Measurements from ENCODE around the gene POU4F1.

POU4F1 gene

DNA sequence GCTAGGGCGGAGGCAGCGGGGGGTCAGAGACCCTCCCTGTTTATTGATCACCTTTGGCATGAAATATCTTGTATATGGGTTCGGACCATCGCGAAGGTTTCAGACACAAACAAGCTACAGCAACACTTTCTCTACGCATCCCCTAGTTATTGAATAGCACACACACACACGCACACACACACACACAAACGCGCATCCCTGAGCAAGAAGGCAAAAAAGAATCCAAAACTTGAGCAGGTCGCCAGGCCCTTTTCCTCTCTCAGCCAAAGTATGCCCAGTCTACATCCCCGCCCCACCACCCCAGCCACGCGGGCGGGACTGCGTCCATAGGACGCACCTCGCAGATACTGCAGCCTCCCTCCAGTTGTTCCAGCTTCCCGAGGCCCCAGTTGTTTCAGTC, 16.0 kb downstream of the POU4F1 start:
- Histone ChIP-seq H3F3A (ENCODE audit: control insufficient read depth, insufficient read depth) (no peaks in the 10 kb centered on the region), H3K4me1 (ENCODE audit: control insufficient read depth, low read length) (no peaks in the 10 kb centered on the region), H3K4me2 (ENCODE audit: low read length) (no peak overlapping the region), H4K20me1 (ENCODE audit: control insufficient read depth, insufficient read depth, low read depth, low read length) (no peaks in the 10 kb centered on the region), H3K9me3 (ENCODE audit: control insufficient read depth, insufficient read depth, low read length) (no peaks in the 10 kb centered on the region), H3K9me2 (replicated peaks; ENCODE audit: control insufficient read depth, low read length) (no peaks in the 10 kb centered on the region), H3K27ac (ENCODE audit: low read depth, low read length) (no peak overlapping the region), H3K27me3 (ENCODE audit: control insufficient read depth, low read length) (no peaks in the 10 kb centered on the region), H3K36me3 (ENCODE audit: control insufficient read depth, low read length) (no peaks in the 10 kb centered on the region), H3K4me3 (ENCODE audit: low read length) (no peak overlapping the region), H3K79me2 (ENCODE audit: control insufficient read depth, low read length) (no peaks in the 10 kb centered on the region)
- TF ChIP-seq, protein P1, sequence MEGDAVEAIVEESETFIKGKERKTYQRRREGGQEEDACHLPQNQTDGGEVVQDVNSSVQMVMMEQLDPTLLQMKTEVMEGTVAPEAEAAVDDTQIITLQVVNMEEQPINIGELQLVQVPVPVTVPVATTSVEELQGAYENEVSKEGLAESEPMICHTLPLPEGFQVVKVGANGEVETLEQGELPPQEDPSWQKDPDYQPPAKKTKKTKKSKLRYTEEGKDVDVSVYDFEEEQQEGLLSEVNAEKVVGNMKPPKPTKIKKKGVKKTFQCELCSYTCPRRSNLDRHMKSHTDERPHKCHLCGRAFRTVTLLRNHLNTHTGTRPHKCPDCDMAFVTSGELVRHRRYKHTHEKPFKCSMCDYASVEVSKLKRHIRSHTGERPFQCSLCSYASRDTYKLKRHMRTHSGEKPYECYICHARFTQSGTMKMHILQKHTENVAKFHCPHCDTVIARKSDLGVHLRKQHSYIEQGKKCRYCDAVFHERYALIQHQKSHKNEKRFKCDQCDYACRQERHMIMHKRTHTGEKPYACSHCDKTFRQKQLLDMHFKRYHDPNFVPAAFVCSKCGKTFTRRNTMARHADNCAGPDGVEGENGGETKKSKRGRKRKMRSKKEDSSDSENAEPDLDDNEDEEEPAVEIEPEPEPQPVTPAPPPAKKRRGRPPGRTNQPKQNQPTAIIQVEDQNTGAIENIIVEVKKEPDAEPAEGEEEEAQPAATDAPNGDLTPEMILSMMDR (IDR thresholded peaks at IDR 0.05; ENCODE audit: low read depth, low read length, poor library complexity, severe bottlenecking): no peak
- no peak for TF ChIP-seq EZH2phosphoT487 (IDR thresholded peaks at IDR 0.05; ENCODE audit: borderline replicate concordance, low read length)

DNA sequence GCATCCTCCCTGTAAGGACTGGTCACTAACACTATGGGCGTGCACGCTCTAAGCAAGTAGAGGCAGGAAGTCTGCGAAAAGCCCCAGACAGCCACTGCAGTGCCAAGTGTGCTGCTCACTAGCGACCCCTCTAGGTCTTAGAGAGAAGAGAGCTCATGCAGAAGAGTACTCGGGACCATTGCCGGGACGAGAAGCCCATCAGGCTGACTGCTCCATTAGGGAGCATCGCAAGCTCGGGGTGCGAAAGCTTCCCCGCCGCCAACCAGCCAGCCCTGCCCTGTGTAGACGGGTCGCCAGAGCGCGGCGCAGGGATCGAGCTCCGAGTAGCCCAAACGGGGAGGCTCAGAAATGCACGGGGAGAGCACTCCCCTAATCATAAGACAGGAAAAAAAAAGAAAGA, 16.6 kb downstream of the POU4F1 start:
- Histone ChIP-seq H3K4me3 (ENCODE audit: low read length) (no peak overlapping the region), H3K4me2 (ENCODE audit: low read length) (no peak overlapping the region), H3K4me1 (ENCODE audit: control insufficient read depth, low read length) (no peaks in the 10 kb centered on the region), H3K27ac (ENCODE audit: low read depth, low read length) (no peak overlapping the region), H4K20me1 (ENCODE audit: control insufficient read depth, insufficient read depth, low read depth, low read length) (no peaks in the 10 kb centered on the region), H3F3A (ENCODE audit: control insufficient read depth, insufficient read depth) (no peaks in the 10 kb centered on the region), H3K9me2 (replicated peaks; ENCODE audit: control insufficient read depth, low read length) (no peaks in the 10 kb centered on the region), H3K9me3 (ENCODE audit: control insufficient read depth, insufficient read depth, low read length) (no peaks in the 10 kb centered on the region), H3K27me3 (ENCODE audit: control insufficient read depth, low read length) (no peaks in the 10 kb centered on the region), H3K36me3 (ENCODE audit: control insufficient read depth, low read length) (no peaks in the 10 kb centered on the region), H3K79me2 (ENCODE audit: control insufficient read depth, low read length) (no peaks in the 10 kb centered on the region)
- TF ChIP-seq, protein P1 (IDR thresholded peaks at IDR 0.05; ENCODE audit: low read depth, low read length, poor library complexity, severe bottlenecking): peak; percentile 21
- no peak for TF ChIP-seq EZH2phosphoT487 (IDR thresholded peaks at IDR 0.05; ENCODE audit: borderline replicate concordance, low read length)

DNA sequence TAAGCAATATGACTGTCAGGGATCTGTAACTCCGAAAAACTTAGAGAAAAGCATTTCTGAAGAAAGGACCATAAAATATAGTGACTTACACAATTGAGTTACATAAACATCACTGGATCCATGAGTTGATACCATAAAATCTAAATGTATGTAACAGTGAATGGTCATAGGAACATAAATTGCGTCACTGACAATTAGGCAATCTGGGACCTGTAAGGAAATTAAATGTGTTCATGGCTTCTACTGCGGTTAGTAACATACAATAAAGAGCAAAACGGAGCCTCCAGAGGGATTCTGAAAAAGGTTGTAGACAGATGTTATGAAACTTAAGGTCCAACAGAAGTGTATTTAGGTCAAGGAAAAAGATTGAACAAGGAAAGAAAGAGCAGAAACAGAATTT, 27.1 kb downstream of the POU4F1 start:
- TF ChIP-seq EZH2phosphoT487 (IDR thresholded peaks at IDR 0.05; ENCODE audit: borderline replicate concordance, low read length): no peak
- TF ChIP-seq, protein P1 (IDR thresholded peaks at IDR 0.05; ENCODE audit: low read depth, low read length, poor library complexity, severe bottlenecking): no peak

DNA sequence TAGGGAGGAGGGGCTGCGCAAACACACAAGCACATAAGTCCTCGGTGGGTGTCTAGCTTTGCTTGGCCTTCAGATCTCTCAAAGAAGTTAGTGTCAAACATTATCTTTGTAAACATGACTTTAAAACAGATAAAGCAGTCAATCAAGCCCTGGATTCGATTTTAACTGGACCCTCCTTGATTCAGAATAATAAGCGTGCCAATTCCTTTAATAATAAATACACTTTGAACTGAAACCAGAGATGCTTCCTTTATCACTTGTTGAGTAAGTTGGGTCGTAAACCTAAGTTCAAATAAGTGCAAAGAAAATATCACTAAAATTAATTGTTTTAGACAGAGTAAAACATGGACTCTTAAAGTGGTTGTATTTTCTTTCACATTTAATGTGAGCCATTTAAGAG, 30.9 kb downstream of the POU4F1 start:
- Histone ChIP-seq H3K79me2 (ENCODE audit: control insufficient read depth, low read length) (no peaks in the 10 kb centered on the region), H4K20me1 (ENCODE audit: control insufficient read depth, insufficient read depth, low read depth, low read length) (no peaks in the 10 kb centered on the region), H3K9me2 (replicated peaks; ENCODE audit: control insufficient read depth, low read length) (no peaks in the 10 kb centered on the region), H3F3A (ENCODE audit: control insufficient read depth, insufficient read depth) (no peaks in the 10 kb centered on the region), H3K27me3 (ENCODE audit: control insufficient read depth, low read length) (no peaks in the 10 kb centered on the region), H3K27ac (ENCODE audit: low read depth, low read length) (no peak overlapping the region), H3K4me3 (ENCODE audit: low read length) (no peak overlapping the region), H3K4me1 (ENCODE audit: control insufficient read depth, low read length) (no peaks in the 10 kb centered on the region), H3K9me3 (ENCODE audit: control insufficient read depth, insufficient read depth, low read length) (no peaks in the 10 kb centered on the region), H3K4me2 (ENCODE audit: low read length) (no peak overlapping the region), H3K36me3 (ENCODE audit: control insufficient read depth, low read length) (no peaks in the 10 kb centered on the region)
- no peak for TF ChIP-seq EZH2phosphoT487 (IDR thresholded peaks at IDR 0.05; ENCODE audit: borderline replicate concordance, low read length)
- TF ChIP-seq, protein P1 (IDR thresholded peaks at IDR 0.05; ENCODE audit: low read depth, low read length, poor library complexity, severe bottlenecking): no peak

More for the DNA sequence above, 27.1 kb downstream of the POU4F1 start:
- H3K4me2 ChIP-seq (ENCODE audit: low read length): no peak overlapping the region
- H3K4me3 ChIP-seq (ENCODE audit: low read length): no peak overlapping the region
- H3K27me3 ChIP-seq (ENCODE audit: control insufficient read depth, low read length): no peaks in the 10 kb centered on the region
- H4K20me1 ChIP-seq (ENCODE audit: control insufficient read depth, insufficient read depth, low read depth, low read length): no peaks in the 10 kb centered on the region
- no peaks in the 10 kb centered on the region for H3K4me1 ChIP-seq (ENCODE audit: control insufficient read depth, low read length)
- no peak overlapping the region for H3K27ac ChIP-seq (ENCODE audit: low read depth, low read length)
- H3K9me2 ChIP-seq (replicated peaks; ENCODE audit: control insufficient read depth, low read length): no peaks in the 10 kb centered on the region
- H3K79me2 ChIP-seq (ENCODE audit: control insufficient read depth, low read length): no peaks in the 10 kb centered on the region
- no peaks in the 10 kb centered on the region for H3F3A ChIP-seq (ENCODE audit: control insufficient read depth, insufficient read depth)
- H3K36me3 ChIP-seq (ENCODE audit: control insufficient read depth, low read length): no peaks in the 10 kb centered on the region
- H3K9me3 ChIP-seq (ENCODE audit: control insufficient read depth, insufficient read depth, low read length): no peaks in the 10 kb centered on the region
